ENCODE data around the gene RAB12. TPM values are rescaled to one million over a fixed set of nuclear protein-coding genes. Genes with fewer than 3 reads are reported as not detected.

RAB12 gene
- total RNA-seq, 2 experiments from 2014 or later, result 20.6 to 34.0 TPM

- TF ChIP-seq CTCF (conservative IDR thresholded peaks at IDR 0.05; ENCODE audit: low read length) (no peak), EZH2phosphoT487 (IDR thresholded peaks at IDR 0.05; ENCODE audit: borderline replicate concordance, low read depth, low read length) (no peak)
- H3K4me2 ChIP-seq (ENCODE audit: low read length), result no peak overlapping the region
- H3K4me1 ChIP-seq (ENCODE audit: insufficient read depth, low read length, poor library complexity, severe bottlenecking), result peaks cover under 1% of the 10 kb centered on the region
- BruUV-seq (replicated peaks), result no TSS peak
- no peaks in the 10 kb centered on the region for H3K9me3 ChIP-seq (ENCODE audit: low read length)
- intact Hi-C loops (cut with micrococcal nuclease; ENCODE audit: unreplicated experiment), result no loop called here
- CTCF ChIA-PET (ENCODE audit: unreplicated experiment), result no interaction called here
- no peaks in the 10 kb centered on the region for H3K36me3 ChIP-seq (ENCODE audit: insufficient read depth, low read length)
- H3K4me3 ChIP-seq (ENCODE audit: low read depth, low read length, poor library complexity, severe bottlenecking), result no peak overlapping the region
- no peak overlapping the region for H2AFZ ChIP-seq (ENCODE audit: low read length)
- no peaks in the 10 kb centered on the region for H3K79me2 ChIP-seq (ENCODE audit: insufficient read depth, low read depth, low read length)
- POLR2A ChIA-PET, result interaction anchor here (0.6 to 1.1 kb wide), 4 partner anchors 10 to 636 kb away, joined by 3 to 7 read pairs (median 3); no protein-coding TSS in a partner anchor
- DNase-seq (ENCODE audit: low spot score), result no peak
- no peak overlapping the region for H3K27ac ChIP-seq (ENCODE audit: low read depth, low read length, poor library complexity, severe bottlenecking)
- no peaks in the 10 kb centered on the region for H4K20me1 ChIP-seq (ENCODE audit: insufficient read depth, low read length)
- H3K9me2 ChIP-seq (ENCODE audit: insufficient read depth, low read length), result no peaks in the 10 kb centered on the region
Observed at GRCh38 chr18:8667846-8668245, 58.6 kb downstream of the RAB12 start.

GRCh38 chr18:8668381-8668780, 59.1 kb downstream of the RAB12 start:
- ChIA-PET CTCF (ENCODE audit: unreplicated experiment) (no interaction called here), POLR2A (interaction anchor here (0.6 to 1.1 kb wide), 4 partner anchors 10 to 370 kb away, joined by 3 to 7 read pairs (median 4); no protein-coding TSS in a partner anchor)
- Histone ChIP-seq H3K9me2 (ENCODE audit: insufficient read depth, low read length) (no peaks in the 10 kb centered on the region), H3K27ac (ENCODE audit: low read depth, low read length, poor library complexity, severe bottlenecking) (no peak overlapping the region), H3K4me3 (ENCODE audit: low read depth, low read length, poor library complexity, severe bottlenecking) (no peak overlapping the region), H3K4me1 (ENCODE audit: insufficient read depth, low read length, poor library complexity, severe bottlenecking) (no peaks in the 10 kb centered on the region), H3K4me2 (ENCODE audit: low read length) (no peak overlapping the region), H3K9me3 (ENCODE audit: low read length) (no peaks in the 10 kb centered on the region), H3K36me3 (ENCODE audit: insufficient read depth, low read length) (no peaks in the 10 kb centered on the region), H4K20me1 (ENCODE audit: insufficient read depth, low read length) (no peaks in the 10 kb centered on the region), H2AFZ (ENCODE audit: low read length) (no peak overlapping the region), H3K79me2 (ENCODE audit: insufficient read depth, low read depth, low read length) (no peaks in the 10 kb centered on the region)
- no peak for DNase-seq (ENCODE audit: low spot score)
- BruUV-seq (replicated peaks), result no TSS peak
- intact Hi-C loops (cut with micrococcal nuclease; ENCODE audit: unreplicated experiment), result no loop called here
- no peak for TF ChIP-seq CTCF (conservative IDR thresholded peaks at IDR 0.05; ENCODE audit: low read length)
- no peak for TF ChIP-seq EZH2phosphoT487 (IDR thresholded peaks at IDR 0.05; ENCODE audit: borderline replicate concordance, low read depth, low read length)

- no TSS peak for BruUV-seq (replicated peaks)
- no peaks in the 10 kb centered on the region for H4K20me1 ChIP-seq (ENCODE audit: insufficient read depth, low read length)
- intact Hi-C loops (cut with micrococcal nuclease; ENCODE audit: unreplicated experiment), result no loop called here
- peaks cover 2% of the 10 kb centered on the region; the same call in 1 of the 2 replicates for H3K36me3 ChIP-seq (ENCODE audit: insufficient read depth, low read length)
- no peak overlapping the region for H3K4me2 ChIP-seq (ENCODE audit: low read length)
- TF ChIP-seq CTCF (conservative IDR thresholded peaks at IDR 0.05; ENCODE audit: low read length) (no peak), EZH2phosphoT487 (IDR thresholded peaks at IDR 0.05; ENCODE audit: borderline replicate concordance, low read depth, low read length) (no peak)
- no peak for DNase-seq (ENCODE audit: low spot score)
- POLR2A ChIA-PET, result interaction anchor here (0.9 to 1.0 kb wide), 2 partner anchors 9 to 322 kb away, joined by 3 to 4 read pairs; no protein-coding TSS in a partner anchor
- H3K4me1 ChIP-seq (ENCODE audit: insufficient read depth, low read length, poor library complexity, severe bottlenecking), result no peaks in the 10 kb centered on the region
- H3K79me2 ChIP-seq (ENCODE audit: insufficient read depth, low read depth, low read length), result no peaks in the 10 kb centered on the region
- no peaks in the 10 kb centered on the region for H3K9me2 ChIP-seq (ENCODE audit: insufficient read depth, low read length)
- H3K27ac ChIP-seq (ENCODE audit: low read depth, low read length, poor library complexity, severe bottlenecking), result no peak overlapping the region
- no peak overlapping the region for H2AFZ ChIP-seq (ENCODE audit: low read length)
- H3K9me3 ChIP-seq (ENCODE audit: low read length), result peaks cover 10% of the 10 kb centered on the region; the same call in 1 of the 2 replicates
- H3K4me3 ChIP-seq (ENCODE audit: low read depth, low read length, poor library complexity, severe bottlenecking), result no peak overlapping the region
- CTCF ChIA-PET (ENCODE audit: unreplicated experiment), result no interaction called here
Observed at GRCh38 chr18:8669571-8669970, 60.3 kb downstream of the RAB12 start.
